NB4 (cell line): ENCODE measurements around the gene DEF6.

Experiments
- CTCF ChIP-seq: IDR thresholded peaks from one replicate; pipeline ENCODE4 v1.5.1; 2012; ENCODE audit warnings: low read depth, low read length
- POLR2A ChIP-seq: IDR thresholded peaks from 2 replicates; pipeline ENCODE4 v1.6.1; 2011; ENCODE audit warnings: mild to moderate bottlenecking; ENCODE audit not compliant: insufficient read length; ENCODE audit errors: extremely low read depth
- TF ChIP-seq, protein P1 (sequence below): IDR thresholded peaks from 2 replicates; pipeline ENCODE4 v1.6.1; 2011; ENCODE audit warnings: low read depth, low read length

GRCh38 chr6:35278708-35279107, 18.9 kb upstream of the DEF6 start:
- TF ChIP-seq CTCF = no peak
- no peak for TF ChIP-seq POLR2A
- TF ChIP-seq, protein P1, sequence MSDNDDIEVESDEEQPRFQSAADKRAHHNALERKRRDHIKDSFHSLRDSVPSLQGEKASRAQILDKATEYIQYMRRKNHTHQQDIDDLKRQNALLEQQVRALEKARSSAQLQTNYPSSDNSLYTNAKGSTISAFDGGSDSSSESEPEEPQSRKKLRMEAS = no peak
